Activated CD8-positive, alpha-beta memory T cell treated with anti-CD3 and anti-CD28 coated beads for 24 hours (primary cell): ENCODE data around the gene HOXB8.

Source experiments
- DNase-seq: peaks from one replicate; pipeline ENCODE4 v3.0.0-alpha.2; 2020

HOXB8 gene

DNA sequence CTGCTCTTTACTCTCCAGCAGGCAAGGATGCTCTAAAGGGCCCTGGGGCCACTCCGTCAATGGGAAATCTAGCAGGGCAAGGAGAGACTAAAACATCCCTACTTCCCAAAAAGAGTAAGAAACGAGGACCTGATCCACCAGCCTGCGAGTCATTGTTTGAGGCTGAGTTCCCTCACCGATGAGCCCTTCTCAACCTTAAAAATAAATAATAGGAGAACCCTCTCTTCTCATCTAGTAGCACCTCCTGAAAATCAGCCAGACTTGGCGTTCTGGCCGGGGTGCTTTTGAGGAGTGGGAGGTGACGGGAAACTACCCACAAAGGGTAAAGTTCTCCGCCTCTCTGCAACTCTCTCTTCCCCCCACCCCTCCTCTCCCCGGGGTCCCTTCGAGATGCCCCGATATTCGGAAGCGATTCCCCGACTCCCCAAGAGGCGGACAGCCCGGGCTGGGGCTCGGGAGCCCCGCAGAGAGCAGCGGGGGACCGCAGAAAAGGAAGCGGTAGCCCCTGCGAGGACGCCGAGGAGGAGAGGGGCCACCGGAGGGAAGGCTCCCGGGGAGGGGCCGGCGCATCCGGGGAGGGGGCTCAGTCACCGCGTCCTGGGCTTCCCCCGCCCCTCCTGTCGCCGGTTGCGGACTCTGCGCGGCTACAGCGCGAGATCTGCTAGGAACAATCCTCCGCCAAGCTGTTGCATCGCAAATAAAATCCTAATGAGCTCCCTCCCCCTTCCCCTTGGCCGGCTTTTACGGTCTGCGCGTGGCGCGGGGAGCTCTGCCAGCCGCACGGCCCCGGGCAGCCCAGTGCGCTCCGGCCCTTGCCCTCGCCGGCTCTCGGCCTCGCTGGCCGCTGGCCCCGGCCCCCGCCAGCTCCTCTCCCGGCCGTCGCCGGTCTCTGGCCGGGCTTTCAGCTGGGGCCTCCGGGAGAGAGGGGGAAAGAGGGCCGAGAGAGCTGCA, 9.7 kb upstream of the HOXB8 start:
- DNase-seq, result no peak

DNA sequence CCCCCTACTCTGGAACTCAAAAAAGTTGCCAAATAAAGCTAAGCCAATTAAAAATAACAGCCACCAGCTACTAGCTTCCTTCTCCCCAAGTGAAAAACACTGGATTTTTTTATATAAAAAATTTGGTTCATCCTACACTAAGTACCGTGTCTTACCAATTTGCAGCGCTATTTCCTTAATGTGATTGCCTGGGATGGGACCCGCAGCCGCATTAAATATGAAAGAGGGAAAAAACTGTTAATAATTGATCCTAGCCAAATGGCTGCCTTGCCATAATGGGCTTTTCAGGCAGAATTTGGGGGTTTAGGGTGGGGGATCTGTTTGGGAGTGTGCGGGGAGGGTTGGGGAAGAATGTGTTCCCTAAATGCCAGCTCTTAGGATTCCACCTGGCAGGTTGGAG, 9.0 kb upstream of the HOXB8 start:
- no peak for DNase-seq

DNA sequence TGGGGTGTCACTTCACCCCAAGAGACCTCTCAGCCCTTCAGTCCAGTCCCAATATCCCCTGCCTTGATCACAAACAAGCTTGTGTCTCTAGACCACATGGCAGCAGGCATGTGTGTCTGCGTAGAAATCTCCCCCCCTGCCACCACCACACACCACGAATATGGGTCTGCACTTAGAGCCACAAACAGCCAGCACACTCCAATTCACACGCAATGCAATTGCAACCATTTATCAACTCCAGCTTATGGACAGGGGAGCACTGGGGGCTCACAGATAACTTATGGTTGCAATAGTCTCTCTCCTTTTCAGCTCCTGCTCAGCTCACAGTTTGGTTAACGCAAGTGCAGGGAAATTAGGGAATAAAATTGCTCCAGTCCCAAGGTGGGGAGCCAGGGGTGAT, 8.5 kb upstream of the HOXB8 start:
- no peak for DNase-seq

DNA sequence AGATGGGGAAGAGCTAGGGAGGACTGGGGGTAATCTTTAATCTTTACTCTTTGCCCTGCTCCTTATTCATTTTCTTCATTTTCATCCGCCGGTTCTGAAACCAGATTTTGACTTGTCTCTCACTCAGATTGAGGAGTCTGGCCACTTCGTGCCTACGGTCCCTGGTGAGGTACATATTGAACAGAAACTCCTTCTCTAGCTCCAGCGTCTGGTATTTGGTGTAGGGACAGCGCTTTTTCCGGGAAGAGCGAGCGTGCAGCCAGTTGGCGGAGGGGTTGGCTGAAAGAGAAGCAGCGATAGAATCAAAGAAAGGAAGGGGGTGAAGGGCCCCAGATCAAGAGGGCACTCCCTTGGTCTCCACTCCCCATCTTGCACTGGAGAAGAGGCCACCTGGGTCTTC, 7.8 kb upstream of the HOXB8 start:
- DNase-seq, result no peak

DNA sequence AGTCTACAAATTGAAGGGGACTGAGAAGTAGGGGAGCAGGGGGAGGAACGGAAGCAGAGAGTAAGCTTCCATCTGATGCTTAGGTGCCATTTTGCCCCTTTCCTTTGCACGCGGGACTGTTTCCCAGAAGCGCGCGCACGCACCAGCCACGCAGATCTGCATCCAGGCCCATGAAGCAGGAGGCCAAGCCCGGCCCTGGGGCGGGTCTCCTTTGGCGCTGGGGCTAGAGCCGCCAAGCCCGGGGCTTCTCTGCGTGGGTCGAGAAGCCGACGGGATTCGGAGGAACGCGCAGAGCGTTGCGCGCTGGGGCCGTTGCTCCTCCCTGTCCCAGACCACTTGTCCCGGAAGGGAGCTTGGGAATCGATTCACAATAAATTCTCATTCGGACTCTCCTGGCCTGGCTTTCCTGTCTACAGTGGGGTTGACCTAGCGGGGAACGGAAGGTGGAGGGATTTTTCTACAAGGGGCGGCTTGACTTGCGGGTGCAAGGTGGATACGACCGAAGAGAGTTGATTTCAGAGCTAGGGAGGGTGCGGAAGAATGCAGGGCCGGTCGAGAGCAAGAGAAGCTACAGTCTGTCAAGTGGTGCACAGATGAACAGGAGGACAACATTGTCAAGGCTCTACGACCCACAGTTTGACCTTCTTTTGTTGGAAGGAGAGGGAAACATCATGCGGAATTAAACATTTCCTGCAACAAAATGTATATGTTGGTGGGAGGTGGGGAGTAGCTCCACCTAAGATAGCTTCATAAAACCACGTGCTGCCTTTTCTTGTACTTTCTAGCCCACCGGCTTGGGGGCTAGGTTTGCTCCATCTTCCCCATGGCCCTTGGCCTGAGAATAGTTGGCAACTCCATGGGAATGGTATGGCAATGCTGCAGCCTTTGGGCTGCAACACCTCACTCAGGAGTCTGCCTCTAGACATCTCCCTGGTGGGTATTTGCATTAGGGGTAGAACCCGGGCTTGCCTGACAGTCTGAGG, 6.6 kb upstream of the HOXB8 start:
- DNase-seq, result no peak

DNA sequence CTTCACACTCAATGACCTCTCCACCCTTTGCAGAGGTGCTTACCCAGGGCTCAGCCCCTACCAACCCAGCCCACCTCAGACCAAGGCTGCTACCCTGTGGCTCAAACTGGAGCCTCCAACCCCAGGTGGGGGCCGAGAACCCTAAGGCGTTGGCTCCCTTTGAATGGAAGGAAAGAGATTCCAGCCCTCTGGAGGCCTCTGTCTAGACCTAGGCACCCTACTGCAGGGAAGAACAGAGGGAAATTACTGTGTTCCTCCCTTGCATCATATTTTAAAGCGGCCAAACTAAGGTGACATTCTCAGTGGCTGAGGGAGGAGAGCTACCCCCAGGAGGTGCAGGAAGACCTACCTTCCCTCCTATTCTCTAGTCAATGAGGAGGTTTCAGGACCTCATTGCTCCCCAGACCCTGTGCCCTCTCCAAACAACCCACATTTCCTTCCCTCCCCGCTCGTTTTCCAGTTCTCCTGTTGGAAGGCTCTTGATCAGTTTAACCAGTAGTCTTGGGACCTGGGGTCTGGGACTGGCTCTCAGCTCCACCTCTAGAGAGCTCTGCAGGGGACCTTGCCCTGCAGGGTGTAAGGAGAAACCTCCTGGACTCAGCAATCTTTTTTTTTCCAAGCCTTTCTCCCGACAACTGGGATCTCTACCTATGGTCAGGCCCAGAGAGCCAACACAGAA, 5.5 kb upstream of the HOXB8 start:
- no peak for DNase-seq

DNA sequence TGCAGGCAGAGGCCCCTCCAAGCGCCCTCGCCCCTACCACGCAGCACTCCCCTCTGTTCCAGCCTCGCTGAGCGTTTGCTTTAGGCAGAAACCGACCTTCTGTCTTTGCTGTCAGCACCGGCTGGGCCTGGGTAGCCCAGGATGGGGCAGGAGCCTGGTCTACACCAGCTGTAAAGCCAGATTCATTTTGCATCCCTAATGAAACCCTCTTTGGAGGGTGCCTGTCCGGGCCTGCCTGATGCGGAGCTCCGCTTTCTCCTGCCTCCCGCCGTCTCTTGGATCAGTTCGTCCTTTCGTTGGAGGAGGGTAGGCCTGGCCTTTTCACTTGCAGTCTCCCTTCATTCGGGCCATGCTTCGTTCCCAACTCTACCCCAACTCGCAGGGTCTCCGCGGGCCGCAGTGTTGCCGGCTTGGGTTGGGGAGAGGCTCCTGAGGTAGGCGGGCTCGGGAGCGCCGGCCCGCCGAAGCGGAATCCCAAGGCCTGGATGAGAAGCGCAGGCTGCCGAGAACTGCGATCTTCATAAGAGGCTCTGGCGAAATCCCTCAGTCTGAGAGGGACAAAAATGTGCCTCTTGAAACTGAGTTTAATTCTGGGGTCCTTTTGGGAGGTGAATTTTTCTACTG, 4.8 kb upstream of the HOXB8 start:
- DNase-seq, result no peak

DNA sequence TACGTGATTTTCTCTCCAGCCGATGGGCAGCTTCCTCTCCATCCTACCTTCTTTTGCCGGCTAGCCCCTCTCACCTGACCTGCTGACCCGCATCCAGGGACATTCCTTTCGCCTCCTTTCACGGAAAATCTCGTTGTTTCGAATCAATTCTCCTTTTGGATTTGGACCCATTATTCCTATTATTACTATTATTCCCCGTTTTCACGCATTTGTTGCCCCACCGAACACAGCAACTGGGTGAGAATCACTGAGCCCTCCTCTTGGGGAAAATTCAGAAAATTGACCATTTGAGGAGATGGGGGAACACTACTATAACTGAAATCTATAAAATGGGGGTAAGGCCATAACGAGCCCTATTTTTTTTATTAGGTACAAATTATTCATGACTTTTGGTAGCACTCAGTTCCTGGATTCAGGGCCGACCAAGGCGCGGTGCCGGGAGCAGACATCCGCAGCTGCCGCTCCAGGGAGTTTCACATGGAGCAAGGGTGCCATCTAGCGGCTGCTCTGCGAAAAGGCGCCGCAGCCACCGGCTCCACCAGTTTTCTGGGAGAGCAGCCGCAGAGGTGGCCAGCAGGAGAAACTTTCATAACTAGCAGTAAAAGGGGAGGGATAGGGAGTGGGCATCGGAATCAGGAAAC, 3.3 kb upstream of the HOXB8 start:
- peak; percentile 93 for DNase-seq

DNA sequence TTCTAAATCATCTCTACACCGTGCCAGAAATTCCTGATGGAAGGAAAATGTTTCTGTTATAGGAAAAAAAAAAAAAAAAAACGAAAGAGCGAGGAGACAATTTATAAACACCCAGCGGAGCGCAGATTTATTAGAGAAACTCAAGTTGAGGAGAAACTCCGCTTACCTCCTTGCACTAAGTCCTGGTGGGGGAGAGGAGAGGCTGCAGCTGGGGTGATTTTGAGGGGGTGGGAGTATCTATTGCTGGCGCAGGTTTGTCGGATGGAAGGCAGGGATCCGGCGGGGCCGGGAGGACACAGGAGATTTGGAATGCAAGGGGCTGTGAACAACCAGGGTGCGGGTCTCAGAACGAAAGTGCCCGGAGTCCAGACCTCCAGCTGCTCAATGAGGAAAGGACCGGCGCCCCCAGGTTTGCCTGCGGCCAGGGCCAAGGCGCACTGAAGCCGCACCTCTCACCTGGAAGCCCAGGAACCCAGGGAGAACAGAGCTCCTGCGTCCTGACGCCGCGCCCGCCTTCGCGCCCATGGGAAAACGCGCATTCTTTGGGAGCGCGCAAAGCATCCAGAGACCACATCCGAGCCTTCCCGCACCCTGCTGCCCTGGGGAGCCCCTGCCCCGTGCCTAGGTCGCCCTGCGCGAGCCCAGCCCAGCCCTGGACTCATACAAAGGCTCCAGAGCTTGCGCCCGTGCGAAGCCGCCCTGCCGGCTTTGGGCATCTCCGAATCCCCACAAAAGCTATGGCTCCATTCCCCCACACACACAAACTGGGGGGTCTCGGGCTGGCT, 2.6 kb upstream of the HOXB8 start:
- no peak for DNase-seq

DNA sequence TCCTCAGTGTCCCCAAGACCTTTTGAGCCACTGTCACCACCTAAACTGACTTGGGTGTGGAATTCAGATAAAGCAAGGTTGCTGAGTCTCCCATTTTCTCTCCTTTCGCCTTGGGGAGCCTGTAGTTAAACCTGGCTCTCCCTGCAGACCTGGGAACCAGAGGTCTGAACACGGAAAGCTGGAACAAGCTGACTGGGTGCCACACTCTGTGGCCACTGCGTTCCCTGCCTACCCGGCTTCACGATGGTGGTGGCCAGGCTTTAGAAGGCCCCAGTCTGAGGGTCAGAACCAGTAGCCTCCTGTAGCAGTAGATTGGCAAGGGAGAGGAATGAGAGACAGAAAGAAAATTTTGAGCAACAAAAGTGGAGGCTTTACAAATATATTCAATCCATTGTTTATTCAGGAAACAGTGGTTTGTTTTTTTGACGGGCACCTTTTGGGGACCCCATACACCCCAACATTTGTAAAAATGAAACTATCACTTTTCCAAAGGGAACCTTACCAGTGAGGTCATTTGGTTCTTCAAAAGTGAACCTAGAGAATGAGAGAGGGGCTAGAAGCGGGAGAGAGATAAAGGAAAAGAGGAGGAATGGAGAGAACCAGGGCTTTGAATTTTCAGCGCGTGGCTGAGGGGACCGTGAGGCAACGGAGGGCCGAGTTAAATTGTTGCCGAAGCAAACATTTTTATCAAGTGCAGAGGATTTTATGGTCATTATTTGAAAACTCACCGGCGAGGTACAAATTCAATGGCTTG, 1.8 kb upstream of the HOXB8 start:
- DNase-seq, result no peak

DNA sequence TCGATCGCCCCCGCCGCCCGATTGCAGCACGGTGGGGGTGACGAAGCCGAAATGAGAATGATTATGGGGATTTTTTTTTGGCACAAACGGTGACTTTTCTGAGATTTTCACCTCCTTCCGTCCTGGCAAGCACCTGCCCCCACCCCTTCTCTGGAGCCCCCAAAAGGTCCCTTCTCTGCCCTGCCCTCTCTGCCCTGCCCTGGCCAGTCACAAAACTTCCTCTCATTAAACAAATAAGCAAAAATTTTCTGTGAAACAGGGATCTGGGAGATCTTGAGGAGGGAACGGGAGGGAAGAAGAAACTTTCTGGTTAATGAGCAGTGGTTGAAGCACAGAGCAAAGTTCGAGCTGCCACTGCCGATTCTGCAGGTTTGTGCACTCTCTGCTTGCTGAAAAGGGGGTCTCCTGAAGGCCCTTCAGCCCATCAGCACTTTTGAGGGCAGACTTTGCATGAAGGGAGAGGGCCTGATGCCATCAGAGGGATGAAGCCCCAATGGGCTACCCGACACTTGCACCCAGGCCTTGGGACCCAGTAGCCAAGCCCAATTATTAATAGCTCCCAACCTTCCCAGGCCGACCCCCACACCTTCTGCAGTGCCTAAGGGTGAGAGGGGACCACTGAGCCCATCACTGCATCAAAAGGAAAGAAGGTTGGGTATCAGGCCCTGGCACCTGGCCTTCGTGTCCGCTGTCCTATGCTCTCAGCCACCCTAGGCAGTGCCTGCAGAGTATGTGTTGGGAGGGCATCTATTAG, 1.0 kb upstream of the HOXB8 start:
- no peak for DNase-seq

DNA sequence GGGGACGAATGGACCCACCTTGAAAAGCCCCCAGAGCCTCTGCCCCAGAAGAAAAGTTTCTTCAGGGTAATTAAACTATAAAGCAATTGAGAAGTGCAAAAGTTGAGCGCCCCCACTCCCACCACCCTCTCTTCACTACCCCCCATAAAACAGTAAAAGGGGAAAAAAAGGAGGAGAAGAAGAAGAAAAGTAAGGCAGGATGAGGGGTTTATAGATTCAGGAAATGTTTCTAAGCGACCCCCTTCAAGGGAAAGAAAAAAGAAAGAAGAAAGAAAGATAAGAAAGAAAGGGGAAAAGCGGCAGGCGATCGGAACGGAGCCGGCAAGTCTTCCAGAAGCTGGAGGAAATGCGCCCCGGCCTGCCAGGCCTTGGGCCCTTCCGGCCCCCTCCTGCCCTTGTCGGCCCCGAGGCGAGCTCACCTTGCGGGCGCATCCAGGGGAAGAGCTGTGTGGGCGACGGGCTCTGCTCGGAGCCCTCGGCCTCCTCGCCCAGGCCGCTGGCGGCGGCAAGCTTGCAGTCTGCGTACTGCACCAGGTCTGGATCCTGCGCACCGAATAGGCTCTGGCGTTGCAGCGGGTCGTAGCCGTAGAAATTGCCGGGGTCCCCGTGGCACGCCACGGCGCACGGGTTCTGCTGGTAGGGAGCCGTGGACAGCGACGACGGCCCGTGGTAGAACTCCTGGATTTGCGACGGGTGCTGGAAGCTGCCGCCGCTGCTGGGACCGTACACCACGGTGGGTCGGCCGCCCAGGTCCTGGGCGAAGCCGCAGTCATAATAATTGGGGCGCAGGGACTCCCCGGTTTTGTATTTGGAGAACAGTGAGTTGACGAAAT, 1.0 kb downstream of the HOXB8 start:
- DNase-seq, result peak; percentile 72

DNA sequence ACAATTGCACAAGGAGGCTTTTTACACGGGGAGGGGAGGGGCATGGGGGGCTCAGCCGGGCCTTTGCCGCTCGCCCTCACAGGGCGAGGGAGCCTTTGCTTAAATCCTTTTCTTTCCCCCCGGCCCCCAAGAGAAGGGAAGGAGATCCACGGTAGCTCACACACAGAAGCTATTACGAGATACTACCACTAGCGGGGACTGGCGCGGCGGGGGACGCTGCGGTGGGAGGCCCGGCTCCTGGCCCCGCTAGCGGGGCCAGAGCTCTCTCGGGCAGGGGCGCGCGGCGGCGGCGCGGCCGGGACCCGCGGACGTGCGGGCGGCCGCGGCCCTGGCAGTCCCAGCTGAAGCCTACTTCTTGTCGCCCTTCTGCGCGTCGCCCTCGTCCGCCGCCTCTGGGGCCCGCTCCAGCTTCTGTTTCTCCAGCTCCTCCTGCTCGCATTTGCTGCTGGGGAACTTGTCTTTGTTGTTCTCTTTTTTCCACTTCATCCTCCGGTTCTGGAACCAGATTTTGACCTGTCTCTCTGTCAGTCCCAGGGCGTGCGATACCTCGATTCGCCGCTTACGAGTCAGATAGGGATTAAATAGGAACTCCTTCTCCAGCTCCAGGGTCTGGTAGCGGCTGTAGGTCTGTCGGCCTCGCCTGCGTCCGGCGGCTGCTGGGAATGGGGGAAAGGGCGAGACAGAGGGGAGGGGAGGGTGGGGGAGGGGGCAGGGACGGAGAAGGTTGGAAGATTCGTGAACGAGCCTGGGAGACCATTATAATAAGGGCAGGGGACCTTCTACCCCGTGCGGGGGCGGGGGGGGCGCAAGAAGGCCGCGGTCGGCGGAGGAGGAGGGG, 2.0 kb downstream of the HOXB8 start:
- peak; percentile 77 for DNase-seq

DNA sequence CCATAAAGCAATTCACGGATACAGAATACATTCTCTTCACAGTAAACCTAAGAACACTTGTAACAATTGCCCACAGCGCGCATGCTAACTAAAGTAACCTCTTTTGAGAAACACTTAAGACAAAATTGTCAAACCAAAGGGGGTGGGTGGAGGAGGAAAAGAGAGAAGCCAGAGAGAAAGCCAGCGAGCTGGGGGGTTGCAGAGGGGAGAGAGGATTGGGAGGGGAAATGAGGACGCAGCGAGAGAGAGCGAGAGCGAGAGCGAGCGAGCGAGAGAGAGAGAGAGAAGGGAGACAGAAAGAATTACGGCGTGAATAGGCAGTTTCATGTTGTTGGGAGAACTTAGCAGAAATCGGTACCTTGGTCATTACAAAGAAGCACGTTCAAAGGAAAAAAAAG, 2.6 kb downstream of the HOXB8 start:
- no peak for DNase-seq

DNA sequence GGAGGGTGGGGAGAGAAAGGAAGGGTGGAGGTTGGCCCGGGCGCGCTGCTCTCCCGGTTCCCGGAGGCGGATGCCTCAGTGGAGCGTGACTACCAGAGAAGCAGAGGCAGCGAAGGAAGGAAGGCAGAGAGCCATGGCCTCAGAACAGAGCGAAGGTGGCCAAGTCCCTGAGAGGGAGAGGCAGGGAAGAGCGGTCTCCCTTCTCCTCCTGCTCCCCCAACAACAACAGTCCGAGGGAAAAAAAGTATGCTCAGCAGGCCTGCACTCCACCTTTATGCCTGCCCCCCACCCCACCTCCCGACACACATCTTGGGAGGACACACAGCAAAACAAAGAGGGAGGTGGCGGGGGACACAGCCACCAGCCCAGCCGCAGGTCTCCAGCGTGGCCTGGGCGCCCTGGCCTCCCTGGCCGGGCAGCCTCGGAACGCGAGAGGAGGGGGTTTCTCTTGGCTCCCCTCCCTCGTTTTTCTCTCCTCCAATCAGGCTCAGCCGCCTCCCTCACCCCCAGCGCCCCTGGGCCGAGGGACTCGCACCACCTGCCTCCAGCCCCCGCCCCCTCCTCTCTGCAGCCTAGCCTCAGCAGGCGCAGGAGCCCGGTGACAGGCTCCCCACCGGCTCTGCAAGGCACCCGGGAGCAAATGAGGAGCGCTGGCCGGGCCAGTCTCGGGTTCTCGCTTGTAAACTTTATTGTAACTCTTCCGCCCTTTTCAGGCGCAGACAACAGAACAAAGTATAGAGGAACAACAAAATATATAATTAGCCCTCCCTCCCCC, 3.2 kb downstream of the HOXB8 start:
- no peak for DNase-seq

DNA sequence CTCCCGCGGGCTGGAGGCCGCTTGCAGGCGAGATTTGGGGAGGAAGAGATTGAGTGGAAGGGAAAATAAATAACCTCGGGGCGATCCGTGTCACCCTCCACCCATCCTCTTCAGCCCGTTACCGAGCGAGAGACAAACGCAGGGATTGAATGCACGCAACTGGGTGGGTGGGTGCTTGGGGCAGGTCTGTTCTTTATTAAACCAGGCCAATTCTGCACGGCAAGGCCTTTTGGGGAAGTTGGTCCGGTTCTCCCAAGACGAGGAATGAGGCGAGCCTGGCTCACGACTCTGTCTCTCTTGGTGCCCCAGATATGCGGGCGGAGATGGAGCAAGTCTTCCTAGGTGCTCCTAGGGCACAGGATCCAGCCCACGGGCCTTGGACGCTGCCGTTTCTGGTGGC, 3.9 kb downstream of the HOXB8 start:
- no peak for DNase-seq
